Astrocyte (in vitro differentiated cells and primary cell): ENCODE data around the gene DTNB. TPM values are rescaled to one million over a fixed set of nuclear protein-coding genes. Genes with fewer than 3 reads are reported as not detected.

Experiments used
- DNase-seq: peaks from one replicate; pipeline ENCODE4 v3.0.0-alpha.2; 2010; ENCODE audit warnings: low read depth
- FAIRE-seq: peaks from 2 replicates; lab custom pipeline; 2011; peaks lifted over from hg19 to GRCh38; lab: Jason Lieb, UNC
- H2AFZ ChIP-seq: 2 replicates; pipeline ENCODE4 v1.6.0; 2012; ENCODE audit warnings: low read depth, low read length, inconsistent platforms
- H3K27ac ChIP-seq: 2 replicates; pipeline ENCODE4 v1.5.1; 2011; ENCODE audit warnings: low read depth, low read length, inconsistent platforms
- H3K27me3 ChIP-seq: 2 replicates; pipeline ENCODE4 v1.6.0; 2011; ENCODE audit warnings: low read length, inconsistent platforms; ENCODE audit not compliant: insufficient read depth
- H3K36me3 ChIP-seq: 2 replicates; pipeline ENCODE4 v1.5.1; 2011; ENCODE audit warnings: low read length, inconsistent platforms; ENCODE audit not compliant: insufficient read depth
- H3K4me1 ChIP-seq: 2 replicates; pipeline ENCODE4 v1.5.1; 2011; ENCODE audit warnings: low read length, inconsistent platforms; ENCODE audit not compliant: insufficient read depth
- H3K4me2 ChIP-seq: 2 replicates; pipeline ENCODE4 v1.6.0; 2012; ENCODE audit warnings: low read length, inconsistent platforms
- H3K4me3 ChIP-seq: 2 replicates; pipeline ENCODE4 v1.5.1; 2011; ENCODE audit warnings: low read depth, mild to moderate bottlenecking, low read length, inconsistent platforms; ENCODE audit not compliant: insufficient read depth
- H3K79me2 ChIP-seq: 2 replicates; pipeline ENCODE4 v1.6.0; 2012; ENCODE audit warnings: mild to moderate bottlenecking, low read length, inconsistent platforms; ENCODE audit not compliant: insufficient read depth
- H3K9ac ChIP-seq: 2 replicates; pipeline ENCODE4 v1.6.0; 2012; ENCODE audit warnings: mild to moderate bottlenecking, low read length, inconsistent platforms
- H3K9me3 ChIP-seq: 2 replicates; pipeline ENCODE4 v1.5.1; 2012; ENCODE audit warnings: low read depth, mild to moderate bottlenecking, low read length, inconsistent platforms; ENCODE audit not compliant: insufficient read depth
- H4K20me1 ChIP-seq: 2 replicates; pipeline ENCODE4 v1.6.0; 2012; ENCODE audit warnings: low read length, inconsistent platforms; ENCODE audit not compliant: insufficient read depth
- H3K27ac Mint-ChIP-seq: one replicate; pipeline ENCODE4 v1.8.0; 2021; ENCODE audit warnings: mild to moderate bottlenecking, mixed read lengths; ENCODE audit not compliant: unreplicated experiment
- H3K27me3 Mint-ChIP-seq: one replicate; pipeline ENCODE4 v1.8.0; 2021; ENCODE audit warnings: low read depth, mixed read lengths; ENCODE audit not compliant: unreplicated experiment
- H3K36me3 Mint-ChIP-seq: one replicate; pipeline ENCODE4 v1.8.0; 2021; ENCODE audit warnings: low read depth, mixed read lengths; ENCODE audit not compliant: unreplicated experiment
- H3K4me1 Mint-ChIP-seq: one replicate; pipeline ENCODE4 v1.8.0; 2021; ENCODE audit warnings: low read depth, mixed read lengths; ENCODE audit not compliant: unreplicated experiment
- H3K4me3 Mint-ChIP-seq: one replicate; pipeline ENCODE4 v1.8.0; 2021; ENCODE audit warnings: mild to moderate bottlenecking, moderate library complexity, mixed read lengths; ENCODE audit not compliant: unreplicated experiment
- H3K9me3 Mint-ChIP-seq: one replicate; pipeline ENCODE4 v1.8.0; 2021; ENCODE audit warnings: mild to moderate bottlenecking, mixed read lengths; ENCODE audit not compliant: unreplicated experiment
- EZH2 ChIP-seq: IDR thresholded peaks from 2 replicates; pipeline ENCODE4 v1.6.1; 2012; ENCODE audit warnings: mild to moderate bottlenecking, low read length, inconsistent platforms; ENCODE audit not compliant: insufficient read depth
- total RNA-seq: library from RNA; stranded (reverse); gene quantifications from 2 replicates; pipeline ENCODE4 v1.2.1, GENCODE V29; 2021
- TF ChIP-seq, protein P1 (sequence below): IDR thresholded peaks from 2 replicates; pipeline ENCODE4 v1.5.1; 2011; ENCODE audit warnings: low read depth, mild to moderate bottlenecking, inconsistent platforms, low read length, moderate library complexity; ENCODE audit not compliant: insufficient read depth

DTNB gene
- total RNA-seq, 1 donor from 2014 or later = 5.1 TPM

- no peaks in the 10 kb centered on the region for H3K79me2 ChIP-seq
- Mint-ChIP-seq H3K36me3 (no peaks in the 10 kb centered on the region), H3K27me3 (peaks cover 13% of the 10 kb centered on the region), H3K4me3 (no peak overlapping the region), H3K27ac (no peak overlapping the region), H3K9me3 (no peaks in the 10 kb centered on the region), H3K4me1 (no peaks in the 10 kb centered on the region)
- no peak for TF ChIP-seq EZH2
- TF ChIP-seq, protein P1, sequence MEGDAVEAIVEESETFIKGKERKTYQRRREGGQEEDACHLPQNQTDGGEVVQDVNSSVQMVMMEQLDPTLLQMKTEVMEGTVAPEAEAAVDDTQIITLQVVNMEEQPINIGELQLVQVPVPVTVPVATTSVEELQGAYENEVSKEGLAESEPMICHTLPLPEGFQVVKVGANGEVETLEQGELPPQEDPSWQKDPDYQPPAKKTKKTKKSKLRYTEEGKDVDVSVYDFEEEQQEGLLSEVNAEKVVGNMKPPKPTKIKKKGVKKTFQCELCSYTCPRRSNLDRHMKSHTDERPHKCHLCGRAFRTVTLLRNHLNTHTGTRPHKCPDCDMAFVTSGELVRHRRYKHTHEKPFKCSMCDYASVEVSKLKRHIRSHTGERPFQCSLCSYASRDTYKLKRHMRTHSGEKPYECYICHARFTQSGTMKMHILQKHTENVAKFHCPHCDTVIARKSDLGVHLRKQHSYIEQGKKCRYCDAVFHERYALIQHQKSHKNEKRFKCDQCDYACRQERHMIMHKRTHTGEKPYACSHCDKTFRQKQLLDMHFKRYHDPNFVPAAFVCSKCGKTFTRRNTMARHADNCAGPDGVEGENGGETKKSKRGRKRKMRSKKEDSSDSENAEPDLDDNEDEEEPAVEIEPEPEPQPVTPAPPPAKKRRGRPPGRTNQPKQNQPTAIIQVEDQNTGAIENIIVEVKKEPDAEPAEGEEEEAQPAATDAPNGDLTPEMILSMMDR = no peak
- H3K9ac ChIP-seq = no peak overlapping the region
- H3K4me3 ChIP-seq = no peak overlapping the region
- no peaks in the 10 kb centered on the region for H4K20me1 ChIP-seq
- H3K36me3 ChIP-seq = no peaks in the 10 kb centered on the region
- no peaks in the 10 kb centered on the region for H3K4me1 ChIP-seq
- H3K4me2 ChIP-seq = no peak overlapping the region
- H3K27me3 ChIP-seq = no peaks in the 10 kb centered on the region
- FAIRE-seq (no peak), DNase-seq (no peak)
- H2AFZ ChIP-seq = no peak overlapping the region
- no peak overlapping the region for H3K27ac ChIP-seq
- H3K9me3 ChIP-seq = no peaks in the 10 kb centered on the region
Measured at GRCh38 chr2:25389161-25389560, 284.2 kb downstream of the DTNB start.

DNA sequence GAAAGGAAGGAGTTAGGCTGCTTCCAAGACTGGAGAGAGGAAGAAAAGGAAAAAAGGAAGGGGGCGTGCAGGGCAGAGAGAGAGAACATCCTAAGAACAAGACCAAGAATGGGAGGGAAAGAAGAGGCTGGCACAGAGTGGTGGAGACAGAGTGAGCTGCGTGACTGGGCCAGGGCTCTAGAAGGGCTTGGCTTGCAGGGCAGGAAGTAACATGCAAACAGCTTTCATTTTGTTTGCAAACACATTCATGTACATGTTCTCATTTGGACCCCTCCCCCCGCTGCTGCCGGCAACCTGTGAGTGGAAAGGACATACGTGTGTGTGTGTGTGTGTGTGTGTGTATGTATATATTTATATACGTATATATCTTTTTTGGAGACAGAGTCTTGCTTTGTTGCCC, 284.9 kb downstream of the DTNB start:
- no peak overlapping the region for H3K27ac ChIP-seq
- no peak overlapping the region for H2AFZ ChIP-seq
- H3K9me3 ChIP-seq = no peaks in the 10 kb centered on the region
- Mint-ChIP-seq H3K27me3 (peaks cover 13% of the 10 kb centered on the region), H3K4me1 (no peaks in the 10 kb centered on the region), H3K27ac (no peak overlapping the region), H3K36me3 (no peaks in the 10 kb centered on the region), H3K9me3 (no peaks in the 10 kb centered on the region), H3K4me3 (no peak overlapping the region)
- DNase-seq = no peak
- no peak overlapping the region for H3K4me3 ChIP-seq
- no peak overlapping the region for H3K9ac ChIP-seq
- H3K27me3 ChIP-seq = no peaks in the 10 kb centered on the region
- H3K4me1 ChIP-seq = no peaks in the 10 kb centered on the region
- FAIRE-seq = no peak
- no peak overlapping the region for H3K4me2 ChIP-seq
- H4K20me1 ChIP-seq = no peaks in the 10 kb centered on the region
- TF ChIP-seq, protein P1 = no peak
- no peak for TF ChIP-seq EZH2
- H3K79me2 ChIP-seq = no peaks in the 10 kb centered on the region
- H3K36me3 ChIP-seq = no peaks in the 10 kb centered on the region

GRCh38 chr2:25387876-25388449, 285.4 kb downstream of the DTNB start:
- H2AFZ ChIP-seq = no peak overlapping the region
- Mint-ChIP-seq H3K27me3 (peaks cover 13% of the 10 kb centered on the region), H3K4me3 (no peak overlapping the region), H3K4me1 (no peaks in the 10 kb centered on the region), H3K9me3 (no peaks in the 10 kb centered on the region), H3K36me3 (no peaks in the 10 kb centered on the region), H3K27ac (no peak overlapping the region)
- no peaks in the 10 kb centered on the region for H3K27me3 ChIP-seq
- H3K9ac ChIP-seq = no peak overlapping the region
- H3K79me2 ChIP-seq = no peaks in the 10 kb centered on the region
- no peak for TF ChIP-seq EZH2
- TF ChIP-seq, protein P1 = no peak
- no peaks in the 10 kb centered on the region for H3K36me3 ChIP-seq
- no peak for FAIRE-seq
- H3K4me1 ChIP-seq = no peaks in the 10 kb centered on the region
- no peak overlapping the region for H3K4me2 ChIP-seq
- H3K9me3 ChIP-seq = no peaks in the 10 kb centered on the region
- DNase-seq = no peak
- H3K4me3 ChIP-seq = no peak overlapping the region
- H4K20me1 ChIP-seq = no peaks in the 10 kb centered on the region
- H3K27ac ChIP-seq = no peak overlapping the region
